MV-4-11 (cell line): Measurements from ENCODE around the gene HEYL.
A peak's percentile ranks its signal among the peaks of the same experiment; 100 is the strongest.

Experiments
- DNase-seq: peaks from one replicate; lab custom pipeline; 2025; lab: John Stamatoyannopoulos, UW

The HEYL gene

GRCh38 chr1:39637361-39637760 lies 2.1 kb downstream of the HEYL start:
- DNase-seq = no peak

- no peak for DNase-seq
Observed at GRCh38 chr1:39635871-39636210, 3.6 kb downstream of the HEYL start.

- DNase-seq = no peak
Observed at GRCh38 chr1:39635205-39635870, 4.1 kb downstream of the HEYL start.

GRCh38 chr1:39633422-39633821 lies 6.0 kb downstream of the HEYL start:
- DNase-seq = no peak

GRCh38 chr1:39632682-39633417 lies 6.6 kb downstream of the HEYL start:
- DNase-seq = no peak

- no peak for DNase-seq
Observed at GRCh38 chr1:39632323-39632681, 7.1 kb downstream of the HEYL start.

- no peak for DNase-seq
Observed at GRCh38 chr1:39631361-39632322, 7.8 kb downstream of the HEYL start.

- DNase-seq = no peak
Observed at GRCh38 chr1:39628807-39629350, 10.6 kb downstream of the HEYL start.

GRCh38 chr1:39626646-39627045 lies 12.8 kb downstream of the HEYL start:
- DNase-seq = no peak

- DNase-seq = no peak
Observed at GRCh38 chr1:39625462-39626273, 13.8 kb downstream of the HEYL start.

GRCh38 chr1:39625009-39625408 lies 14.4 kb downstream of the HEYL start:
- DNase-seq = no peak

- DNase-seq = no peak
Observed at GRCh38 chr1:39623053-39623452, 16.4 kb downstream of the HEYL start.

GRCh38 chr1:39622427-39622826 lies 17.0 kb downstream of the HEYL start:
- no peak for DNase-seq

GRCh38 chr1:39620659-39621165 lies 18.7 kb downstream of the HEYL start:
- DNase-seq = no peak

- DNase-seq = no peak
Observed at GRCh38 chr1:39617488-39618049, 21.9 kb downstream of the HEYL start.

- DNase-seq = no peak
Observed at GRCh38 chr1:39615086-39615673, 24.3 kb downstream of the HEYL start.

- DNase-seq = no peak
Observed at GRCh38 chr1:39614488-39614887, 25.0 kb downstream of the HEYL start.

- no peak for DNase-seq
Observed at GRCh38 chr1:39613250-39613649, 26.2 kb downstream of the HEYL start.

- DNase-seq = peak; percentile 15
Observed at GRCh38 chr1:39609618-39610331, 29.7 kb downstream of the HEYL start.

GRCh38 chr1:39608921-39609320 lies 30.5 kb downstream of the HEYL start:
- DNase-seq = peak; percentile 55
